Measurements from ENCODE around the gene TUBB4B. TPM values are rescaled to one million over a fixed set of nuclear protein-coding genes. Genes with fewer than 3 reads are reported as not detected.
A peak's percentile ranks its signal among the peaks of the same experiment; 100 is the strongest.

The TUBB4B gene
- polyA plus RNA-seq, 1 experiment = 223 TPM

DNA sequence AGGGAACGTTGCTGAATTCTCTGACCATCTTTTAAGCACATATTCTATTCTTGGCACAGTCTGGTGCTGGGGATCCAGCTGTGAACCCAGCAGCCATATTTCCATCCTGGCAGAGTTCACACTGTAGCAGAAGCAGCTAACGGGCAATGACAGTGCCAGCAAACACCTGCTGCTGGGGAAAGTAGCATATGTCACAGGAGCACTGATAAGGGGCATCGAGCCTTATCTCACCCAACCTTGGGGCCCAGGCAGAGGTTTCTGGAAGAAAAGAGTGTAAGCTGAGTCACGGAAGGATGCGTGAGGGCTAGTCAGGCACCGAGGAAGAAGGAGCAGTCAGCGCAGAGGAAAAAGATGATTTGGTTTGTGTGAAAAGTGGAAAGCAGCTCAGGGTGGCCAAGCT lies 34.5 kb upstream of the TUBB4B start:
- POLR2A ChIA-PET = no interaction called here
- H3K4me3 ChIP-seq (ENCODE audit: low read depth, low read length) = peak overlapping the region; percentile 97

GRCh38 chr9:137211532-137211931 lies 29.6 kb upstream of the TUBB4B start:
- CTCF ChIA-PET = no interaction called here
- Histone ChIP-seq H3K4me3 (ENCODE audit: low read depth, low read length) (no peak overlapping the region), H3K9me3 (ENCODE audit: control insufficient read depth, insufficient read depth, low read length) (no peaks in the 10 kb centered on the region; the same call in 1 of the 2 replicates), H3K27me3 (ENCODE audit: control insufficient read depth, insufficient read depth, low read length) (no peaks in the 10 kb centered on the region), H3K27ac (ENCODE audit: low read depth, low read length) (no peak overlapping the region)
- TF ChIP-seq, protein P1, sequence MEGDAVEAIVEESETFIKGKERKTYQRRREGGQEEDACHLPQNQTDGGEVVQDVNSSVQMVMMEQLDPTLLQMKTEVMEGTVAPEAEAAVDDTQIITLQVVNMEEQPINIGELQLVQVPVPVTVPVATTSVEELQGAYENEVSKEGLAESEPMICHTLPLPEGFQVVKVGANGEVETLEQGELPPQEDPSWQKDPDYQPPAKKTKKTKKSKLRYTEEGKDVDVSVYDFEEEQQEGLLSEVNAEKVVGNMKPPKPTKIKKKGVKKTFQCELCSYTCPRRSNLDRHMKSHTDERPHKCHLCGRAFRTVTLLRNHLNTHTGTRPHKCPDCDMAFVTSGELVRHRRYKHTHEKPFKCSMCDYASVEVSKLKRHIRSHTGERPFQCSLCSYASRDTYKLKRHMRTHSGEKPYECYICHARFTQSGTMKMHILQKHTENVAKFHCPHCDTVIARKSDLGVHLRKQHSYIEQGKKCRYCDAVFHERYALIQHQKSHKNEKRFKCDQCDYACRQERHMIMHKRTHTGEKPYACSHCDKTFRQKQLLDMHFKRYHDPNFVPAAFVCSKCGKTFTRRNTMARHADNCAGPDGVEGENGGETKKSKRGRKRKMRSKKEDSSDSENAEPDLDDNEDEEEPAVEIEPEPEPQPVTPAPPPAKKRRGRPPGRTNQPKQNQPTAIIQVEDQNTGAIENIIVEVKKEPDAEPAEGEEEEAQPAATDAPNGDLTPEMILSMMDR (IDR thresholded peaks at IDR 0.05; ENCODE audit: low read depth, low read length) = no peak
- no peak for DNase-seq (ENCODE audit: low read depth, low spot score)
- POLR2A ChIA-PET = no interaction called here

More for the DNA sequence above, 34.5 kb upstream of the TUBB4B start:
- CTCF ChIA-PET = no interaction called here
- Histone ChIP-seq H3K27me3 (ENCODE audit: control insufficient read depth, insufficient read depth, low read length) (no peaks in the 10 kb centered on the region), H3K27ac (ENCODE audit: low read depth, low read length) (peak overlapping the region; percentile 21), H3K9me3 (ENCODE audit: control insufficient read depth, insufficient read depth, low read length) (no peaks in the 10 kb centered on the region; the same call in 1 of the 2 replicates)
- no peak for DNase-seq (ENCODE audit: low read depth, low spot score)
- TF ChIP-seq, protein P1 (IDR thresholded peaks at IDR 0.05; ENCODE audit: low read depth, low read length) = no peak

- DNase-seq (ENCODE audit: low read depth, low spot score) = no peak
- TF ChIP-seq, protein P1 (IDR thresholded peaks at IDR 0.05; ENCODE audit: low read depth, low read length) = no peak
- Histone ChIP-seq H3K27ac (ENCODE audit: low read depth, low read length) (no peak overlapping the region), H3K9me3 (ENCODE audit: control insufficient read depth, insufficient read depth, low read length) (no peaks in the 10 kb centered on the region; the same call in 1 of the 2 replicates), H3K27me3 (ENCODE audit: control insufficient read depth, insufficient read depth, low read length) (no peaks in the 10 kb centered on the region), H3K4me3 (ENCODE audit: low read depth, low read length) (no peak overlapping the region)
- ChIA-PET POLR2A (no interaction called here), CTCF (no interaction called here)
These were observed 28.6 kb upstream of the TUBB4B start for GRCh38 chr9:137212520-137212919.

DNA sequence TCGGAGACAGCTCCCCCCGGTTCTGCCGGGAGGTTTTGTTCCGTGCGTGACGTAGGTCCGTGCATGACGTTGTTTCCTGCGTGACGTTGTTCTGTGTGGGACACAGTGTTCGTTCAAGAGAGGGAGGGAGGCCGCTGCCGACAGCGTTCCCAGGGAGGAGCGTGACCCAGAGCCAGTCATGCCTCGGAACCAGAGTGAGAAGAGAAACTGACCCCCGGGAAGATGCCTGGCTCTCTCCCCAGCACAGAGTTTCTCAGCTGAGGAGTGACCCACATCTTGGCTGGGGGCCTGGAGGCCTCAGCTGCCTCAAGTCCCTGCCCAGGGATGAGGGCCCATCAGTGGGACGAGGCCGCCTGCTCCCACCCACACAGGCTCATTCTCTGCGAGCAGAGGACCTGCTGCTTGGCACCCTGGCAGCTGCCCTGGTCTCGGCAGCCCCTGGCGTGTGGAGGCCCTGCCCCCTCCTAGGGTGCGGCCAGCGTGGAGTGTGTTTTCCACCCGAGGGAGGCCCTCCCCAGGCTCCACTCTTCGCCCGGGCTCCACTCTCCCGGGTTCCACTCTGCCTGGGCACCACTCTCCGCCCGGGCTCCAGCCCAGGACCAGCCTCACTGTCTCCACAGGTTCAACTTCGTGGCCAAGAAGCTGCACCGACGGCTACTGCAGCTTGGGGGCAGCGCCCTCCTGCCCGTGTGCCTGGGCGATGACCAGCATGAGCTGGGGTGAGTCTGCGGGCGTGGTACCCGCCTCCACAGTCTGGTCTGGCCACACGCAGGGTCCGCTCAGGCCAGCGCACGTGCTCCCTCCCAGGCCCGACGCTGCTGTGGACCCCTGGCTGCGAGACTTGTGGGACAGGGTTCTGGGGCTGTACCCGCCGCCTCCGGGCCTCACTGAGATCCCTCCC lies 27.7 kb upstream of the TUBB4B start:
- TF ChIP-seq, protein P1 (IDR thresholded peaks at IDR 0.05; ENCODE audit: low read depth, low read length) = no peak
- H3K27ac ChIP-seq (ENCODE audit: low read depth, low read length) = no peak overlapping the region
- POLR2A ChIA-PET = interaction anchor here (0.9 to 2.1 kb wide), 3 partner anchors 13 to 27 kb away, joined by 3 to 5 read pairs (median 3); partner anchors contain the start of genes TPRN and TUBB4B
- no peak overlapping the region for H3K4me3 ChIP-seq (ENCODE audit: low read depth, low read length)
- CTCF ChIA-PET = no interaction called here
- H3K9me3 ChIP-seq (ENCODE audit: control insufficient read depth, insufficient read depth, low read length) = no peaks in the 10 kb centered on the region; the same call in 1 of the 2 replicates
- no peaks in the 10 kb centered on the region for H3K27me3 ChIP-seq (ENCODE audit: control insufficient read depth, insufficient read depth, low read length)
- no peak for DNase-seq (ENCODE audit: low read depth, low spot score)

- ChIA-PET CTCF (no interaction called here), POLR2A (interaction anchor here (2.1 kb wide), 1 partner anchor 26 kb away, joined by 5 read pairs; the partner anchor contains the start of gene TUBB4B)
- Histone ChIP-seq H3K27ac (ENCODE audit: low read depth, low read length) (no peak overlapping the region), H3K27me3 (ENCODE audit: control insufficient read depth, insufficient read depth, low read length) (no peaks in the 10 kb centered on the region), H3K9me3 (ENCODE audit: control insufficient read depth, insufficient read depth, low read length) (no peaks in the 10 kb centered on the region; the same call in 1 of the 2 replicates), H3K4me3 (ENCODE audit: low read depth, low read length) (no peak overlapping the region)
- TF ChIP-seq, protein P1 (IDR thresholded peaks at IDR 0.05; ENCODE audit: low read depth, low read length) = no peak
- DNase-seq (ENCODE audit: low read depth, low spot score) = no peak
These were observed 26.5 kb upstream of the TUBB4B start for GRCh38 chr9:137214620-137215019.
